GM21423 (cell line): ENCODE data around the gene MYNN.

Experiments used
- ATAC-seq: cut with Tn5 transposase; IDR thresholded peaks from one replicate; pipeline ENCODE4 v1.9.1; 2021; ENCODE audit warnings: mild to moderate bottlenecking, moderate library complexity; ENCODE audit not compliant: unreplicated experiment

The MYNN gene

DNA sequence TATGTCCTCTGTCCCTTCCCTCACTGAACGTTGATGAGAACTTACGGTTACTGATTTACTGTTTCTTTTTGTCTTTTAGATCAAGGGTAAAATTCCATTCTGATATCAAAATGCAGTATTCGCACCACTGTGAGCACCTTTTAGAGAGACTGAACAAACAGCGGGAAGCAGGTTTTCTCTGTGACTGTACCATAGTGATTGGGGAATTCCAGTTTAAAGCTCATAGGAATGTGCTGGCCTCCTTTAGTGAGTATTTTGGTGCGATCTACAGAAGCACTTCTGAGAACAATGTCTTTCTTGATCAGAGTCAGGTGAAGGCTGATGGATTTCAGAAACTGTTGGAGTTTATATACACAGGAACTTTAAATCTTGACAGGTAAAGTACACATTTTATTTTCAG, 990 bp downstream of the MYNN start:
- no peak for ATAC-seq

DNA sequence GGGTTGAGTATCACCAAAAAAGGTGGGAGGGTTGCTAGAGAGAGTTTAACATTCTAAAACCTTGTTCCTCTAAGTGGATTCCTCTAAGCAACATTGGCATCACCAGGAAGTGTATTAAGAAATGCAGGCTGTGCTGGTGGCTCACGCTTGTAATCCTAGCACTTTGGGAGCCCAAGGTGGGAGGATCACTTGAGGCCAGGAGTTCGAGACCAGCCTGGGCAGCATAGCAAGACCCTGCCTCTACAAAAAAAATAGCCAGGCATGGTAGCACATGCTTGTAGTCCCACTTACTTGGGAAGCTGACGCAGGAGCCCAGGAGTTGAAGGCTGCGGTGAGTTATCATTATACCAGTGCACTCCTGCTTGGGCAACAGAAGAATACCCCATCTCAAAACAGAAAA, 4.6 kb downstream of the MYNN start:
- ATAC-seq: no peak

DNA sequence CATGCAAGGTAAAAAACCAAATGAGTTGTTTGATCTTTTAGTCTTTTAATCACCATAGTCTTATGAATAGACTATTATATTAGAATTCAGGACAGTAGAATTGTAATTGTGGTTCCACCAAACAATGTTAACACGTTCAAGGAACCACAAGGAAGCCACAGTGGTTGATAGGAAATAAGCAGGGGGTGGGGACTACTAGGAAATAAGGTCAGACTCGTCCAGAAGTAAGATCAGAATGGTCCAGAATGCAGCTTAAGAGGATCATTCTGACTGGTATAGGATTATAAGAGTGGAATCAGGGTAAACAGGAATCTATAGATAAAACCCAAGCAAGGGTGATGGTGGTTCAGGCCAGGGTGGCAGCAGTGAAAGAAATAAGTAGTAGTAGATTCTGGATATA, 7.5 kb downstream of the MYNN start:
- ATAC-seq: no peak

- ATAC-seq: no peak
Measured at GRCh38 chr3:169781209-169781855, 8.1 kb downstream of the MYNN start.

DNA sequence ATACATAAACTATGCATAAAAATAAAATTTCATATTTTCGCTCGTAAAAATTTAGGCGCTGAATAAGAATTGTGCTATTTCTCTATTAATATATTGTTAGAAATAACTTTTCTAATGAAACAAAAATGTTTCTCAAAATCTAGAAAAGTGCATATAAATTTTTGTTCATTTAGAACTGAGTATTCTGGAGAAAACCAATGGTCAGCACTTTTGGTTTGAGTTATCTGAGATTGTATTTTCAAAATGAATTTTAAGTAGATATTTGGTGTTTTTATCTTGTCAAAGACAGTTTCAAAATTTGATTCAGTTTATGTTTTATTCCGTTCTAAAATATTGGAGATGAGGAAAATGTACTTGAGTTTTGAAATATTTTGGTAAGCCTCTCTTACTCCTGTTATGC, 13.9 kb downstream of the MYNN start:
- ATAC-seq: no peak

- no peak for ATAC-seq
Measured at GRCh38 chr3:169787791-169788190, 14.6 kb downstream of the MYNN start.

DNA sequence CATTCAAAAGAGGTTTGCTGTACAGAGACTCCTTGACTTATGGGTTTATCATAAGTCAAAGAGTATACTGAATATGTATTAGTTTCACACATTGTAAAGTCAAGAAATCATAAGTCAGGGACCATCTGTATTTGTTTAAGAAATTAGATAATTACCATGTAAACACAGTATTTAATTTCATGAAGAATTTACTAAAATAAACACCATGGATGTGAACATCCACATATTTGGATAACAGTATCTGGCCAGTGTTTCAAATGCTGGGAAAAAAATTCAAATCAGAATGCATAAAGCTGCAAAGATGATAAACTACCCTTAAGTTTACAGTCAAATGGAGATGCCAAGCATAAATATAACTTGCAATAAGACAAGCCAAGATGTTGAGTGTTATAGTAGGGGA, 17.0 kb downstream of the MYNN start:
- no peak for ATAC-seq

GRCh38 chr3:169790687-169791429, 17.7 kb downstream of the MYNN start:
- ATAC-seq: no peak

GRCh38 chr3:169792359-169792758, 19.2 kb downstream of the MYNN start:
- ATAC-seq: no peak

DNA sequence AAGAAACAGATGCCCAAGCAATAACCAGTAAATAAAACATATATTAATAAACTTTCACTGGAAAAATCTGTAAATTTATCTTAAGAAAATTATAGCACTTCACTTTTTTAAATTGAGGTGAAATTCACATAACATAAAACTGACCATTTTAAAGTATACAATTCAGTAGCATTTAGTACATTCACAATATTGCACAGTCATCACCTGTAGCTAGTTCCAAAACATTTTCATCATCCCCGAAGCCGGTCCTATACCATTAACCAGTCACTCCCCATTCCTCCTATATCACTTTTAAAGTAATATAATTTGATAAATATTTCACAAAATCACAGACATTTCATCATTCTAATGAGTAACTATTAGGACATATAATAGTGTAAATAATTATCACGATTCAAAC, 31.5 kb downstream of the MYNN start:
- ATAC-seq: no peak

- ATAC-seq: no peak
Measured at GRCh38 chr3:169809230-169809795, 36.1 kb downstream of the MYNN start.

GRCh38 chr3:169811631-169812331, 38.6 kb downstream of the MYNN start:
- ATAC-seq: peak; percentile 16

DNA sequence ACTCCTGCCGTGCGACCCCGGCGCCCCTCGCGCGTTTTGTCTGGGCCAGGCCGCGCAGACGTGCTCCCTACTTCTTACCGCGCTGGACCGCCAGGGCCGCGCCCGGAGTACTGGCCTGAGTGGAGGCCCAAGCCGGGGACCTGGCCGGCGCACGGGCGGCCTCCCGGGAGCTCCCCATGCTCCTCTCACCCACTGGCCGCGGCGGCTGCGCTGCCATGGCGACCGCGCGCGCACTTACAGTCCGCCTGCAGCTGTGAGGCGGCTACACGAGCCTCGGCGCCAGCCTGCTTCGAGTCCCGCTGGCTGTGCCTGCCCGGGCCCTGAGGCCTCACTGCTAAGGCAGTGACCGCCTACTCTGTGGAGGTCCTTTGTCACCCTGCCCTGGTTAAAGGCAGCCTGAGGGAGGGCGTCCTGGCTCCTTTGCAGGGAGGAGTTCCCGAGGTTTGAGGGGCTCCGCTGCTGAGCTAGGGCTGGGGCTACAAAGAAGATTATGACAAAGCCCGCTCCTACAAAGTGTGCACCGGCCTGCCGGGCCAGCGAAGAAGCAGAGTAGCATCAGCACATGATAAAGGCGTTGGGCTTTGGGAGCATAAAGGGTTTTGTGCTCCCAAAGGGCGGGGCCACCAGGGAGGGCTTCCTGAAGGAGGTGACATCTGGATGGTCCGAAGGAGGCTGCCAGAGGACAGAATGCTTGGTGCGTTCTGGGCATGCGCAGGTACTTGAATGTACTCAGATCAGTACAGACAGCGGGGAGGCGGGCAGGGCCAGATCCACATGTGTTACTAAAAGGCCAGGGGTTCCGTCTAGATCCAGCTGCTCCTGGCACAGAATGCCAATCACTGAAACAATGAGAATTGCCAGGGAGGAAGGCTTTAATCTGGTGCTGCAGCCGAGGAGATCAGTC, 39.4 kb downstream of the MYNN start, which contains the start of the genes LRRC34 and LRRIQ4:
Gene LRRC34, minus strand, starts transcription at position 573 of the 904 bp plus-strand sequence. Its CDS starts 356 bp downstream, at position 217.
Gene LRRIQ4, plus strand, starts transcription at position 539 of the 904 bp plus-strand sequence. CDS start 9,052 bp downstream, outside the sequence.
- peak; percentile 60 for ATAC-seq

DNA sequence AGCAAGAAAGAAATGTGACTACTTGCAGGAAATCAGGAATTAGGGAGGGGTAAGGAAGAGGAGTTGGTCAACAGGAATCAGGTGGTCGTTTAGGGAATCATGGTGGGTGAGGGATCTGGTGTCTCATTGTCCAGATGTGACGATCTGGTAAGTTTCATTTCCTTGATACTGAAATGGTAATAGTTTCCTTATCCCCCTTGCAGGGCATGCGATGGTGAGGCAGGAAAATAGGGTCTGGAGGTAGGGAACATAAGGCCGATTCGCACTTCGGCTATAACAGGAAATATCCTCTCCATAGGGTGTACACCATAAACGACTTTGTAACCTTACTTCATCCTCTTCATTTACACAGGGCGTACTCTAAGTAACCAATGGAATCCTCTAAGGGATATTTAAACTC, 40.1 kb downstream of the MYNN start:
- ATAC-seq: no peak

DNA sequence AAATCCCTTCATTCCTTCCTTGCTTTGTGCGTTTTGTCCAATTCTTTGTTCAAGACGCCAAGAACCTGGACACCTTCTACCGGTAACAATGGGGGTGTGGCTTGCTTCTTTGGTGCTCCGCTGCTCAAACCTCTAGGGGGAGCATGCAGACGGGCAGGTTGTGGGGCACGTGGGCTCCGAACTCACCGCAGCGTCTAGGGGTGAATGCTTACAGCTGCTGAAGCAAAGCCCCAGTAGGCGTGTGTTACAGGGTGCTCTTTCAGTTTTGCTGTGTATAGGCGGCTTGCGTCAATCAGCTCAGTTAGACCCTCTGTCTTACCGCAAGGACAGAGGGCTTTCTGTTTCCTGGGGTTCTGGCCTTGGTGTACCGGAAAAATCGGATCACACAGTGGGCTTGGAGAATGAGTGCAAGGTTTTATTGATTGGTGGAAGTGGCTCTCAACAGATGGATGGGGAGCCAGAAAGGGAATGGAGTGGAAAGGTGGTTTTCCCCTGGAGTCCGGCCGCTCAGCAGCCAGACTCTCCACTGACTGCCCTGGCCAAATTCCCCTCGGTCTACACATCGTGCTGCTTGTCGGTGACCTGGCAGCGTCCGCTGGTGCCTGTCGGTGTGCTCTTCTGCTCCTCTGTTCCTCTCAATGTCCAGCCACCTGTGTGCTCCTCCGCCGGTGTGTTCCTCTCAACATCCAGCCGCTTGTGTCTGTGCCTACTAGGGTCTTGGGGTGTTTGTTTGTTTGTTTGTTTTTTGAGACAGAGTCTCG, 40.7 kb downstream of the MYNN start:
- ATAC-seq: peak; percentile 82

GRCh38 chr3:169815590-169816150, 42.5 kb downstream of the MYNN start:
- ATAC-seq: no peak

GRCh38 chr3:169818316-169818715, 45.1 kb downstream of the MYNN start:
- ATAC-seq: no peak

DNA sequence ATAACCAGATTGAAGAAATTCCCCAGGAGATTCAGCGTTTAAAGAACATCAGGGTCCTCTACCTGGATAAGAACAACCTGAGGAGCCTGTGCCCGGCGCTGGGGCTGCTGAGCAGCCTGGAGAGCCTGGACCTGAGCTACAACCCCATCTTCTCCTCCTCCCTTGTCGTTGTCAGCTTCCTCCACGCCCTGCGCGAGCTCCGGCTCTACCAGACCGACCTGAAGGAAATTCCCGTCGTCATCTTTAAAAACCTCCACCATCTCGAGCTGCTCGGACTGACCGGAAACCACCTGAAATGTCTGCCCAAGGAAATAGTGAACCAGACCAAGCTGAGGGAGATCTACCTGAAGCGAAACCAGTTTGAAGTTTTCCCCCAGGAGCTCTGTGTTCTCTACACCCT, 48.9 kb downstream of the MYNN start:
- ATAC-seq: no peak

DNA sequence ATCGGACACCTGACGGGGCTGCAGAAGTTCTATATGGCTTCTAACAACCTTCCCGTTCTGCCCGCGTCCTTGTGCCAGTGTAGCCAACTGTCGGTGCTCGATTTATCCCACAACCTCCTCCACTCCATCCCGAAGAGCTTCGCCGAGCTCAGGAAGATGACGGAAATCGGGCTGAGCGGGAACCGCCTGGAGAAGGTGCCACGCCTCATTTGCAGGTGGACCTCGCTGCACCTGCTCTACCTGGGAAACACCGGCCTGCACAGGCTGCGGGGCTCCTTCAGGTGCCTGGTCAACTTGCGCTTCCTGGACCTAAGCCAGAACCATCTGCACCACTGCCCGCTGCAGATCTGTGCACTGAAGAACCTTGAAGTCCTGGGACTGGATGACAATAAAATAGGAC, 49.3 kb downstream of the MYNN start:
- no peak for ATAC-seq
